H54 (cell line): Measurements from ENCODE around the gene SPATA2L.

Source experiments
- DNase-seq: peaks from one replicate; pipeline ENCODE4 v3.0.0; 2011; ENCODE audit warnings: low spot score, mixed read lengths; ENCODE audit not compliant: insufficient read length
- FAIRE-seq: peaks from 3 replicates; lab custom pipeline; 2011; peaks lifted over from hg19 to GRCh38; lab: Jason Lieb, UNC
- POLR2A ChIP-seq: IDR thresholded peaks from 2 replicates; pipeline ENCODE4 v1.6.1; 2011; ENCODE audit warnings: low read depth, mild to moderate bottlenecking, low read length

Gene SPATA2L

DNA sequence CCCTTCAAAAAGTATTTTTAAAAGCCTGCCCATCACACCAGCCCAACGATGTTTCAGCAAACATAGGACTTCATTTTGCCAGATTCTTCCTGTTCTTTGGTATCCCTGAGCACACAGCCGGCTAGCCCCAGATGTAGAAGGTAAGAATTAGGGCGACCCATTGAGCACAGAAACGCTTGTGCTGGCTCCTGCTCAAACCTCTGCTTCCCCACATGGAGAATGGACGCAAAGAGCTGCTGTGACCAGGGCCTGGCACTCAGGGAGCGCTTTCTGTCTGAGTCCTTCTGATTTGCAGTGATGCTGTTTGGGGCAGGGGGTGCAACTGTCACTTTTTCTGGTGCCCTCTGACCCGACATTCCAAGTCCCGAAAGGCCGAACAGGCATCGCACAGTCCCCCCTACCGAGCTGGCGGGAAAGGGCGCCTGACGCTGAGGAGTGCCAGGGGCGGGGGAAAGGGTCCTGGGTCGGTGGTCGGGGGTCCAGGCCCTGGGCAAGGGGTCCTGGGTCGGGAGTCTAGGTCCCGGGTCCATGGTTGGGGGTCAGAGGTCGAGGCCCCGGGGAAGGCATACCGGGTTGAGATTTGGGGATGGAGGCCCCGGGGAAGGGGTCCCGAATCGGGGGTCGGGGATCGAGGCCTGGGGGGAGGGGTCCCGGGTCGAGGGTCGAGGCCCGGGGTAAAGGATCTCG is 44.9 kb downstream of the SPATA2L start:
- TF ChIP-seq POLR2A, result no peak
- no peak for DNase-seq
- FAIRE-seq, result no peak

DNA sequence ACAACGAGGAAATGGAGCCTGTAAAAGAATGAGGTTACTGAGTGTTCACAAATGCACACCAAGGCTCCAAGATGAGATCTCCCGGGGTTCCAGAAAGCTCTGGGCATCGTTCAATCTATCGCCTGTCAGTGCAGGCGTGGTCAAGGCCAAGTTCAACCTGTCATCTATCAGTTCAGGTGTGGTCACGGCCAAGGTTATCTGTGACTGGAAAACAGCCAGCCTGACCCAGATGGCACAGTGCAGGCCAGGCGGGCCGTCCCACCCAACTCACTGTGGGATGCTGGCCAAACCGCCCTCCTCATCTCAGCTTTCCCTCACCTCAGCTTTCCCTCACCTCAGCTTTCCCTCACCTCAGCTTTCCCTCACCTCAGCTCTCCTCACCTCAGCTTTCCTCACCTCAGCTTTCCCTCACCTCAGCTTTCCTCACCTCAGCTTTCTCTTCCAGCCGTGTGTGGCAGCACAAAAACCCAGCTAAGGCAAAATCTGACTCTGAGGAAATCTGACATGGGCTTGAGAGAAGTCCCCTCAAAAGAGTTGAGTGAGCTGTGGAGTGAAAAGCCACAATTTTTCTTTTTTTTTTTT is 46.4 kb downstream of the SPATA2L start:
- FAIRE-seq (no peak), DNase-seq (no peak)
- TF ChIP-seq POLR2A, result no peak

DNA sequence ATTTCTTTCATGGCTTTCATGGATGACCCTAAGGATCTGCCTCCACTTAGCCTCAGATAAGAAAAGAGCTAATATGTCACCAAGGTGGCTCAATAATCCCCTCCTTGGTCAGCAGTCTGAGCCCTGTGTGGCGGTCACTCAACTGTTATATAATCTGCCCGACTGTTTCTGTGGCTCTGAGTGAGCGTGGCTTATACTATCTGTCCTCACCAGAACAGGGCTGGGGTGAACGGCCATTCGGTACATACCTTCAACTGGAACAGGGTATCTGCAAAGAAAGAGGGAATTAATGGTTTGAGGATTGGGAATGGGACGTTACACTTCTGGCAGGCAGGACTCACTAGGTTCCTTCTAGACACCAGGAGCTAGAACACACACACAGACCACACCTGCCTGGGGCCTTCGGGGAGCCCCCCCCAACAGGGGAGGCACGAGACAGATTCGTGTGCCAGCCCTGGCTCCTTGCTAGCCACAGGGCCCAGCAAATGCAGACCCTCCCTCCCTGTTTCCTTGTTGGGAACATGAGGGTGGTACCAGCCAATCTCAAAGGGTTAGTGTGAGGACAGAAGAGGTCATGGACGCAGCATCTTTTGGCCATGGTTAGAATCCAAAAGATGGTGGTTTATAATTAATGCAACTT is 47.7 kb downstream of the SPATA2L start:
- FAIRE-seq (no peak), DNase-seq (no peak)
- no peak for TF ChIP-seq POLR2A

DNA sequence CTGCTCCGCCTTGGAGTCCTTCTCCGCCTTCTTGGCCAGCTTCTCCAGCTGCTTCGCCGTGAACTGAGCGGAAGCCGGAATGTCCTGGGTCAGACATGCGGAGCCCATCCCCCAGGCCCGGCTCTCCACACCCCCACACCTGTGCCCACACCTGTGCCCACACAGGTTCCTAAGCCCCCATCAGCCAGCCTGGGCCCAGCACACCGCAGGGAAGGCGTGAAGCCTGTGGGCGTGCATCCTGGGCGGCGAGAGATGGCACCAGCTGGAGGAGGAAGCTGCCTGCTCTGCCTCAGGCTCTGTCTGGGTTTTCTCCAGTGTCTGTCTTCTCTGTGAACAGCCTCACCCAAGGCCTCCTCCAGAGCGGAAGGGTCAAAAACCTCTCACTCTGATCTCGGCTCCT is 49.9 kb downstream of the SPATA2L start:
- no peak for FAIRE-seq
- TF ChIP-seq POLR2A, result no peak
- DNase-seq, result no peak

DNA sequence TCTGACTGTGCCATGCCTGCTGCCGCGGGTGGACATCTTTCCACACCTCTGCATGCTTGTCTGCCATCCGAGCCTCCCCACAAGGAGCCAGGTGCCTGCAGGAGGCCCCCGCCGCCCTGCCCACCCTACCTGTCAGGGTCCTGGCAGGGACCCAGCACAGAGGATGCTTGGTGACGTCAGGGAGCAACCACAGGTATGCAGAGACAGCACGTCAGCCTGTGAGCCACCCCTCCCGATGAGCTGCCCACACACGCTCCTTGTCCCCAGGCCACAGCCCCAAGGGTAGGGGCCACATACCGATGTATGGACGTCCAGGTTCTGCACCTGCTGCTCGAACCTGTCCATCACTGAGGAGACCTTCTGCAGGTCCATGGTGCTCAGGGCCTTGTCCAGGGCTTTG is 54.6 kb downstream of the SPATA2L start:
- no peak for FAIRE-seq
- no peak for TF ChIP-seq POLR2A
- DNase-seq, result no peak
